Ishikawa (cell line): Measurements from ENCODE around the gene SIX5.

Experiments
- CEBPB ChIP-seq: IDR thresholded peaks from 2 replicates; pipeline ENCODE4 v1.6.1; 2012
- CREB1 ChIP-seq: IDR thresholded peaks from 2 replicates; pipeline ENCODE4 v1.6.1; 2012; ENCODE audit warnings: low read depth
- EGR1 ChIP-seq: IDR thresholded peaks from 2 replicates; pipeline ENCODE4 v1.6.1; 2012
- EP300 ChIP-seq: IDR thresholded peaks from 2 replicates; pipeline ENCODE4 v1.6.1; 2012; ENCODE audit warnings: borderline replicate concordance
- FOXM1 ChIP-seq: IDR thresholded peaks from 2 replicates; pipeline ENCODE4 v1.6.1; 2012; ENCODE audit warnings: low read depth, borderline replicate concordance
- NFIC ChIP-seq: IDR thresholded peaks from 2 replicates; pipeline ENCODE4 v1.6.1; 2012
- RAD21 ChIP-seq: IDR thresholded peaks from 2 replicates; pipeline ENCODE4 v1.6.1; 2012; ENCODE audit warnings: low read depth
- REST ChIP-seq: IDR thresholded peaks from 2 replicates; pipeline ENCODE4 v1.6.1; 2012; ENCODE audit warnings: low read depth, mild to moderate bottlenecking
- TAF1 ChIP-seq: IDR thresholded peaks from 2 replicates; pipeline ENCODE4 v1.6.1; 2012; ENCODE audit warnings: low read depth, mild to moderate bottlenecking
- TCF12 ChIP-seq: IDR thresholded peaks from 2 replicates; pipeline ENCODE4 v1.6.1; 2012; ENCODE audit warnings: low read depth
- TEAD4 ChIP-seq: IDR thresholded peaks from 2 replicates; pipeline ENCODE4 v1.6.1; 2012
- YY1 ChIP-seq: IDR thresholded peaks from 2 replicates; pipeline ENCODE4 v1.6.1; 2012; ENCODE audit warnings: low read depth
- ZBTB7A ChIP-seq: IDR thresholded peaks from 2 replicates; pipeline ENCODE4 v1.6.1; 2012; ENCODE audit warnings: low read depth
- TF ChIP-seq, protein P1 (sequence below): IDR thresholded peaks from 2 replicates; pipeline ENCODE4 v1.6.1; 2012
- TF ChIP-seq, protein P2 (sequence below): IDR thresholded peaks from 2 replicates; pipeline ENCODE4 v1.6.1; 2012

The SIX5 gene

DNA sequence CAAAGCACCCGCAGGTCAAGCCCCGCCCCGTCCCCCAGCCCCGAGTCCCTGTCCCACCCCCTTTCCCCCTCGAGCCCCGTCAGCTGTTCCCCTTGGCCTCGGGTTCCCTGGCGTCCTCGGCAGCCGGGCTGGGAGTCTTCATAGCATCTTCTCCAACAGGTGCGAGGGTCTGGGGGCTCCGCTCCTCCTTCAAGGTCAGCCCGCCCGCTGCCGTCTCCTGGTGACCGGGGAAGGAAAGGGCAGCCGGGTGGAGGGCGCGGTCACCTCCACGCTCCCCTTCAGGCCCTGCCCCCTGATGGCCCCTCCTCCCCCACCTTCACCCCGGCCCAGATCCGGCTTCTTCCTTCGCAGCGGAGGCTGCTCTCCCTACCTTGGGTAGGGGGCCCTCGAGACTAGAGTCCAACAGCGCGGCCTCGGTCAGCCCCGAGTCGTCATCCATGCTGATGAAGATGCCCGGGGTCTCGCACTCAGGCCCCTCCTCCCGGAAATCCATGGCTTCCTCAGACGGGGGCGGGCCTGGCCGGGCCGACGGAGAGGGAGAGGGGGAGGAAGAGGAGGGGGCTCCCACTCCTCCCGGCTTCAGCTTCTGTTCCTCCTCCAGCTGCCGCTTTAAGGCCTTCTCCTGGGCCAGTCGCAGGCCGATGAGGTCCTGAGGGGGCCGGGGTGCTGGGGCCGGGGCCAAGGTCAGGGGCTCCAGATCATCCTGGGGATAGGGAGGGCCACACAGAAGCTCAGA, 46.6 kb upstream of the SIX5 start:
- no peak for TF ChIP-seq CREB1
- no peak for TF ChIP-seq TCF12
- TF ChIP-seq EGR1 = no peak
- TF ChIP-seq TAF1 = no peak
- TF ChIP-seq FOXM1 = no peak
- no peak for TF ChIP-seq REST
- no peak for TF ChIP-seq YY1
- no peak for TF ChIP-seq EP300
- no peak for TF ChIP-seq ZBTB7A

DNA sequence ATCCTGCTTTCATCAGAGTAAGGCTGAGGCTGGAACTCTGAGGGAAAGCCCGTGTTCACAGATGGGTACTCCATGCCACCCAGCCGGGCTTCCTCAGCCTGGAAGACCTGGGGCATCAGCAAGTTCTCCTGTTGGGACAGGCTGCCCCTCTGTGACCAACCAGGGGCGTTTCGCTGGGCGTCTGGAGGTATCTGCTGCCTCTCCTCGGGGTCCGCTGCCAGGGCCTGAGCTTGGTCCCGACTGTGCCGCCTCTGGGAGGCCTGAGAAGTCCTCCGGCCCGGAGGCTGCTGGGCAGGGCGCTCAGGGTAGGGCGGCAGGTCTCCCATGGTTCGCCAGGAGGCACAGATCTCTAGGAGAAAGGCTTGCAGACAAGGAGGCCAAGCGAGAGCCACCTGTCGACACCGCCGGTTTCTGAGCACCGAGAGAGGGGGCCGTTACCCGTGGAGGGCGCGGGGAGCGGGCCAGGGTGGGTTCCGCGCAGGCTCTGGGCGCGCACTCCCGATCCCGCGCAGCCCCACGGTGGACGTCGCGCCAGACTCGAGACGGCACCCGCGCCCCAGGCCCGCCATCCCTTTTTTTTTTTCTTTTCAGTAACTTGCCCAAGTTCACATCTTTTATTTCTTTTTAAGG, 45.9 kb upstream of the SIX5 start, which contains the start of gene RSPH6A:
TSS of gene RSPH6A (minus strand) at position 458 of the 630 bp plus-strand sequence. CDS start at position 326, 132 bp downstream.
- no peak for TF ChIP-seq EP300
- no peak for TF ChIP-seq YY1
- no peak for TF ChIP-seq TCF12
- no peak for TF ChIP-seq CEBPB
- TF ChIP-seq TAF1 = no peak
- TF ChIP-seq NFIC = no peak
- no peak for TF ChIP-seq ZBTB7A
- TF ChIP-seq, protein P1, sequence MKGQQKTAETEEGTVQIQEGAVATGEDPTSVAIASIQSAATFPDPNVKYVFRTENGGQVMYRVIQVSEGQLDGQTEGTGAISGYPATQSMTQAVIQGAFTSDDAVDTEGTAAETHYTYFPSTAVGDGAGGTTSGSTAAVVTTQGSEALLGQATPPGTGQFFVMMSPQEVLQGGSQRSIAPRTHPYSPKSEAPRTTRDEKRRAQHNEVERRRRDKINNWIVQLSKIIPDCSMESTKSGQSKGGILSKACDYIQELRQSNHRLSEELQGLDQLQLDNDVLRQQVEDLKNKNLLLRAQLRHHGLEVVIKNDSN = no peak
- no peak for TF ChIP-seq TEAD4
- TF ChIP-seq EGR1 = no peak
- TF ChIP-seq FOXM1 = no peak
- no peak for TF ChIP-seq REST
- TF ChIP-seq CREB1 = no peak
- TF ChIP-seq, protein P2, sequence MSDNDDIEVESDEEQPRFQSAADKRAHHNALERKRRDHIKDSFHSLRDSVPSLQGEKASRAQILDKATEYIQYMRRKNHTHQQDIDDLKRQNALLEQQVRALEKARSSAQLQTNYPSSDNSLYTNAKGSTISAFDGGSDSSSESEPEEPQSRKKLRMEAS = no peak
- TF ChIP-seq RAD21 = no peak

DNA sequence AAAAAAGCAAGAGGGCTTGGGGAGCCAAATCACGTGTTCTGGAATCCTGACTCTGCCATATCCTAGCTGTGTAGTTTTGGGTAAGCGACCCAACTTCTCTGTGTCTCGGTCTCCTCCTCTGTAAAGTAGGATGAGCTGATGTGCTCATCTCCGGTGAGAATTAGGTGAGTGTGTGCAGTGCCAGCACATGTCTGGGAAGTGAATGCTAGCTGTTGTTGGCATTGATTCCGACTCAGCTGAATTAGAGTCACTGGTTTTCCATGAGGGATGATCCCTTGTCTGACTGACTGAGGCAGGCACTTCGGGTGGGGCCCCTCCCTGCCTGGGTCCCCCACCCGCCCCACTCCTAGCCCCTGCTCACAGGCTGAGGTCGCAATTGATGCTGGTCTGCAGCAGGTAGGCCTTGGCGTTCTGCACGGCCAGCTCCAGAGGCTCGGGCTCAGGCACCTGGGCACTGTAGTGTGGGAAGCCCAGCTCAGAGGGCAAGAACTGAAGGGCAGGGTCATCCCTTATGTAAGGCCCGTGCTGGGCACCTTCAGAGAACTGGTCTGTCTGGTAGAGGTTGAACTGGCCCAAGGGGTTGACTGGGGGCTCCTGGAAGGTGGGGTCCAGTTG, 45.2 kb upstream of the SIX5 start:
- TF ChIP-seq YY1 = no peak
- TF ChIP-seq FOXM1 = no peak
- TF ChIP-seq RAD21 = no peak
- no peak for TF ChIP-seq EGR1
- TF ChIP-seq TCF12 = no peak
- no peak for TF ChIP-seq REST

- TF ChIP-seq NFIC = no peak
- TF ChIP-seq REST = no peak
- no peak for TF ChIP-seq EGR1
- no peak for TF ChIP-seq EP300
- no peak for TF ChIP-seq TEAD4
- no peak for TF ChIP-seq RAD21
- TF ChIP-seq ZBTB7A = no peak
- TF ChIP-seq, protein P1 = no peak
- TF ChIP-seq TAF1 = no peak
- TF ChIP-seq, protein P2 = no peak
- TF ChIP-seq CEBPB = no peak
- no peak for TF ChIP-seq CREB1
- no peak for TF ChIP-seq FOXM1
Measured at GRCh38 chr19:45812297-45812696, 43.2 kb upstream of the SIX5 start.
